Fibroblast of peridontal ligament (primary cell): ENCODE results near the gene MIEF1.

Experiments used
- DNase-seq: peaks from one replicate; pipeline ENCODE4 v3.0.0-alpha.2; 2010; ENCODE audit errors: extremely low read depth

MIEF1 gene

GRCh38 chr22:39470451-39471291 lies 31.4 kb upstream of the MIEF1 start:
- no peak for DNase-seq

- peak; percentile 12 for DNase-seq
Observed at GRCh38 chr22:39471381-39472141, 30.5 kb upstream of the MIEF1 start.

- no peak for DNase-seq
Observed at GRCh38 chr22:39472570-39473556, 29.2 kb upstream of the MIEF1 start.

- DNase-seq, result no peak
Observed at GRCh38 chr22:39473851-39474250, 28.2 kb upstream of the MIEF1 start.

- no peak for DNase-seq
Observed at GRCh38 chr22:39474351-39475111, 27.6 kb upstream of the MIEF1 start.

- DNase-seq, result no peak
Observed at GRCh38 chr22:39475337-39475736, 26.8 kb upstream of the MIEF1 start.

GRCh38 chr22:39475902-39476301 lies 26.2 kb upstream of the MIEF1 start:
- no peak for DNase-seq

GRCh38 chr22:39476664-39477063 lies 25.4 kb upstream of the MIEF1 start:
- no peak for DNase-seq

GRCh38 chr22:39477542-39477941 lies 24.5 kb upstream of the MIEF1 start:
- DNase-seq, result no peak

GRCh38 chr22:39478441-39478850 lies 23.6 kb upstream of the MIEF1 start:
- no peak for DNase-seq

GRCh38 chr22:39479254-39479653 lies 22.8 kb upstream of the MIEF1 start:
- no peak for DNase-seq

- no peak for DNase-seq
Observed at GRCh38 chr22:39480557-39480956, 21.5 kb upstream of the MIEF1 start.

- no peak for DNase-seq
Observed at GRCh38 chr22:39481054-39481453, 21.0 kb upstream of the MIEF1 start.

GRCh38 chr22:39481595-39481994 lies 20.5 kb upstream of the MIEF1 start:
- DNase-seq, result no peak

- DNase-seq, result no peak
Observed at GRCh38 chr22:39482768-39483167, 19.3 kb upstream of the MIEF1 start.

- DNase-seq, result no peak
Observed at GRCh38 chr22:39486951-39487825, 14.9 kb upstream of the MIEF1 start.

GRCh38 chr22:39487826-39488520 lies 14.1 kb upstream of the MIEF1 start:
- no peak for DNase-seq

GRCh38 chr22:39488563-39489083 lies 13.5 kb upstream of the MIEF1 start:
- no peak for DNase-seq
